HG02852 (cell line): ENCODE results near the gene HPSE2.
"Not testable (repeated sequence)": the region's sequence is repeated elsewhere in the genome, so short reads cannot be mapped to it uniquely, and the experiment has no call there.

Experiments
- ATAC-seq: cut with Tn5 transposase; IDR thresholded peaks from one replicate; pipeline ENCODE4 v1.9.1; 2021; ENCODE audit warnings: mild to moderate bottlenecking, moderate library complexity; ENCODE audit not compliant: unreplicated experiment

The HPSE2 gene

DNA sequence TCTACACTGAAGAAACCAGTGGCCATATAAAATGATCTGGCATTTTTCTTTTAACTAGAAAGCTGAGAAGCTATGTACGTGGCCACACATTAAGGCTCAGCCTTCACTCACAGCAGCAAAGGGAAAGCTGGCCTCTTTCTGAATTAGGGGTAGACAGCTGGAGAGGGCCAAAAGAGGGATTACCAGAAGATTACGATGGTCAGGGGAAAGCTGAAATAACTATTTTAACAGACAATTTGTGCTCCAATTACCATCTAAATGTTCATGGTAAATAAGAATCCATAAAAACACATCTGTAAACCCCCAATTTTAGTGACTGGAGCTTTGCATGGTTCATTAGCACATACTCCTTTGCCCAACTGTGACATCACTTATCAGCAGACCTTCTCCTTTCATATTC, 314.3 kb downstream of the HPSE2 start:
- ATAC-seq: no peak

DNA sequence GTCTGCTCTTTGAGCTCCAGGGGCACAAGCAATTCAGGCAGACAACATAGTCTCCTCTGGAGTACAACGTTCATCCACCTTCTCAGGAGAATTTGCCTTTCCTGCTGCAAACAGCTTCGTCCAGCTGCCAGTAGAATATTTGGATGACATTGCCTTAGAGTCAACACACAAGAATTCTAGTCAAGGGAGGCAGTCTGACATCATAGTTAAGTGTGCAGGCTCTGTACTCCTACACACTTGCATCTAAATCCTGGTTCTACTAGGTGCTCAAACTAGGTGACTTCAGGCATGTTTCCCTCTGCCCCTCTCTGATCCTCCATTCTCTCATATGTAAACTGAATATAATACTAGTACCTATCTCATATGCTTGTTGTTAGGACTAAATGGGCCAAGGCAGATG, 314.8 kb downstream of the HPSE2 start:
- no peak for ATAC-seq

DNA sequence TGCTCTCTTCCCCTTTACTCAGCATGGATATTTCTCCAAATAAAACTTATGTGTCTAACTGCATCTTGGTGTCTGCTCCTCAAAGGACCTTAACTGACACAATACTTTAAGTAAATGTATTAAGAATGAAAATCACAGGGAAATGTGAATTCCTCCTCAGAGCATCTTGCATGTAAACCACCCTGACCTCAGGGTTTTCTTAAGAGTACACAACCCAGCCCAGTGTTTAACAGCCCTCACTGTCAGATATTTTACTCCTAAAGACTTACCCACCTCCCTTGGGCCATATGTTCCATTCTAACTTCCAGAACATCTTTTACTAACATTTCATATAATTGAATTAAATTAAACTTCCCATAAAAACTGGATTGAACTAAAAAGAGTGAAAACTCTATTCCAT, 315.3 kb downstream of the HPSE2 start:
- ATAC-seq: no peak

DNA sequence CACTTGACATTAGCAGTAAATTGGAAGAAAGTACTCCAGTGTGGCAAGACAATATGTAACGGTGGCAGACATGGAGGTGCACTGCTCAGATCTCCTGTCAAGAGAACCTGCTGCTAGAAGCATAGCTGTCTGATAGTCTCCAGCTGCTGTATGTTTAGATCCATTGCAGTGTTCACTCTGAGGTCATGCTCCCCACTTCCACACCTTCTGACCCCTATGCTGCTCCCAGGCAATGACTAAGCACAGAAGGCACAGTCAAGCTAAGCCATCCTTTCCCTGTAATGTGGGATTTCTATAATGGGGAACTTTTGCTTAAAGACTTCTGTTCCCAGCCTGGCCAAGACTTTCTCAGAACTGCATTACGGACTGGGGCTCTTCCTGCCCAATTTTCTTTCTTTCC, 315.8 kb downstream of the HPSE2 start:
- ATAC-seq: no peak

DNA sequence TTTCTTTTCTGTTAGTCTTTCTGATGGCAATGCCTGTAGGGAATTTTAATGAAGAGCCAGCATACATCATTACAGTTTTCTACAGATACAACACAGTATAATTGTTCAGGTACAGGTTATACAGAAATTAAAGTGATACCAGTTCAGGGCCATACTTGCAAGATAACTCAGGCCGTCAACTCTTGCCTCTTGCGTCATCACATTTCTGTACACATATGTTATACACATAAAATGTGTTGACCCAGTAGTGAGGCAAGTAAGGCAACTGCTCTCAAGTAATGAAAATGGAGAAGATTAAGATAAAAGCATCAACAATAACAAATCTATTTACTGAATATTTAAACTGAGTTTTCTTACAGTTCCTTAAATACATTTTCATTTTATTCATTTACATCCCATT, 317.8 kb downstream of the HPSE2 start:
- no peak for ATAC-seq

DNA sequence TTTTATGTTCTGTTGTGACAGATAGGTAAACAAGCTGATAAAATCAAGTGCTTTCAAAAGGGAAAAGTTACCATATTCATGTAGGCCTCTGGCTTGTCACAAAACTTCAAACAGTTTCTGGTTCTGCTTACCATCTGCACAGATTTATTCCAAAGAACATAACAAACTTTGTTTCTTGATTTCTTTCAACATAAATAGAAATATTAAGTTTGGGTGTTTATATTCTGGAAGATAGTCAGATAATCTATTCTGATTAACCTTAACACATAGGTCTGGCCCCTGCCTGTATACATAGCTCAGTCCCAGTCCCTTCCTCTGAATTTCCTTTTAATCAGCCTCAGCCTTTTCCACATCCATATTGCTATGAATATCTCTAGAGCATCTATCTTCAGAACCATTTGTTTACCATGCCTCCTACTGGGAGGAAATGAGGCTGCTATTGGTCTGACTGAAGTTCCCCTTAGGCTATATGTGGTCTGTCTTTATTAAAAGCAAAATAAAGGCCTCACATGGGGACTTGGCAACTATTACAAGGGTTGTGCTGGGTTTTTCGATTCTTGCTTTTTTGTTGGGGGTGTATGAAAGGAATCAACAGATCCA, 319.0 kb downstream of the HPSE2 start:
- ATAC-seq: no peak

DNA sequence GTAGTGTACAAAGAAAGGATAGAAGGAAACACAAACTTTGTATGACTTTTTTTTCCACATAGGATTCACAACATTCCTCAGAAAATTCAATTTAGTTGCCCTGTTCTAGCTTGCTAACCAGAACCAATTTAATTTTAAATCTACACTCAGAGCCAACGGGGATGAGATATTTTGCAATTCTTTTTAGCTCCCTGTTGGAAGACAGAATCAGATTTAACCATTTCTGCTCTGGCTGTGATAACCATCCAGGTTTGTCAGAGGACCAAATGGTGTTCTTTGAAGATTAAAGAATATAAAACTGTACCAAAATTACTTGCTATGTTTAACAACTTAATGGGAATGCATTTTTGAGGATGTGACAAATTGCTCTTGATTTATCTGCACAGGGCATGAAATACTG, 319.7 kb downstream of the HPSE2 start:
- no peak for ATAC-seq

DNA sequence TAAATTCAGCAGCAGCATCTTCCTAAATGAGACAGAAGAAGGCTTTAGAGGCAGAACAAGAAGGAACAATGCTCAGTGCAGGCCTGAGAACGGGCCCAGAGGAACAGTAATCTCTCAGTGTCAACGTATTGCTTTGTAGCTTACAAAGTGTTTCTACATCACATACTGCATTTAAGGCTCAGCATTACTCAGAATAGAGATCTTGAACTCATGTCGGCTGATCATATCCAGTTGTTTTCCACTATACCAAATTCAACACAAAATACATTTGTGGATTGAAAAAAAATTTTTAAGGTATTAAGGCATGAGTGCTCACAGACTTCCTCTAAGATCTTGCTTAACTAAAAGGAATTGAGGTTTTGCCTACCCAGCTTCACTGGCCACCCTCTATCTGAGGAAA, 325.1 kb downstream of the HPSE2 start:
- ATAC-seq: no peak

DNA sequence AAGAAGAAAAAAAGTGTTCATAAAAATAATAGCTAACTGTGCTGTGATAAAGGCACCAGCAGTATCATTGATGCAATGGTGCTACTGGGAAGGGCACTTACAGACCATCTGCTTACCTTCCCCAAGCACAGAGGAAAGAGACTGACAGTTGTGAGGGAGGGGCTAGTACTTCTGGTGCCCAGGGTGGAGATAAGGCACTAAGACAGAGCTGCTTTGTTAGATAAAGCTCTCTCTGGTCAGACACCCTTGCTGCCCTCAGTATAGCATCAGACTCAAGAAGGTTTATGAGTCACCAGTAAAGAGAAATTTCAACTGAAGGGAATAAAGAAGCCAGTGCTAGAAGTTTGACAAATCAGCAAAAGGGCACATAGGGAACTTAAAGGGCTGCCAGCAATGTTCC, 325.6 kb downstream of the HPSE2 start:
- no peak for ATAC-seq

DNA sequence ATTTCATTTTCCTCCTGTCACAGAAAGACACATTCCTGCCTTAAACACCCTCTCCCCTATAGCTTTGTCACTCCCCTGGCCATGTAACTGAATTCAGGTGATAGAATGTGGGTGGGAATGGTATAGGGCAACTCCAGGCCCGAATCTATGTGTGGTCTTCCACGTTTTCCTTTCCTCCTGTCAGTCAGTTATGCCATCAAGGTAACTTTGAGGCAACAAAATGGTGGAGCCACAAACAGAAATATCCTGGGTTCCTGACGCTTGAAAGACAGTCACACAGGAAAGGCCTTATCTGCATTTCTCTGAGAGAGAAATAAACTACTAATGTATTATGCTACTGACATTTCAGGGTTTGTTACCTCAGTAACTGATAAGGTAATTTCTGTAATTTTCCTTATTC, 326.8 kb downstream of the HPSE2 start:
- no peak for ATAC-seq

DNA sequence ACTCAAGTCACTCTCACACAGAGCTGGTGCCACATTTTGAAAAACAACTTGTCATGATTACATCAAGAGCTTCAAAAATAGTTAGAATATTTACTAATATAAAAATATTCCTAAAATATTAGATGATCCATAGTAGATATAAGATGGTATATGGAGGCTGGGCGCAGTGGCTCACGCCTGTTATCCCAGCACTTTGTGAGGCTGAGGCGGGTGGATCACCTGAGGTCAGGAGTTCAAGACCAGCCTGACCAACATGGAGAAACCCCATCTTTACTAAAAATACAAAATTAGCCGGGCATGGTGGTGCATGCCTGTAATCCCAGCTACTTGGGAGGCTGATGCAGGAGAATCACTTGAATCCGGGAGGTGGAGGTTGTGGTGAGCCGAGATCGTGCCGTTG, 327.4 kb downstream of the HPSE2 start:
- not testable (repeated sequence) for ATAC-seq

DNA sequence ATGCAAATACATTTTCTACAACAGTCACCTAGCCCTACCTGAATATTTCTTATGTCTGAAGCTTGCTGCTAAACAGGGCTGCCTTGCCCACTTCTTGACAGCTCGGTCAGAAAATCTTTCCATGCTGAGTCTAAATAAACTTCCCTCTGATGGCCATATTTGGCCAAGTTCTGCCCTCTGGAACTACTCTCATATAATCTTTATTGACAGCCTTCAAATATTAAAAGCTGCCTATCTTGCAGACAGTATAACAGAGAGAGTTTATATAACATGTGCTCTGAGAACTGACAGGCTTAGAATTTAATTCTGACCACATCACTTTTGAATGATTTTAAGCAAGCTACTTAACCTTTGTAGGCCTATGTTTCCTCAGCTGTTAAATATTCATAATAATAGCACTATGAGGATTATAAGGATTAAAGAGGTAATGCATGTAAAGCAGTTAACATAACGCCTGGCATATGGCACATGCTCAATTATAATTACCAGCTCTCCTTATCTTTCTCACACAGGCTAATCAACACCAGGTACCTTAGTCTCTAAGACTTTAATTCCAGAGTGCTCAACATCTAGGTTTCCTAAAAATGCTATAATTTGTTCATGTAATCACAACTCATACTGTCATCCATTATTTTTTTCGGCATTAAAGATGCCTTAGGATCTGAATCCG, 334.1 kb downstream of the HPSE2 start:
- ATAC-seq: no peak

DNA sequence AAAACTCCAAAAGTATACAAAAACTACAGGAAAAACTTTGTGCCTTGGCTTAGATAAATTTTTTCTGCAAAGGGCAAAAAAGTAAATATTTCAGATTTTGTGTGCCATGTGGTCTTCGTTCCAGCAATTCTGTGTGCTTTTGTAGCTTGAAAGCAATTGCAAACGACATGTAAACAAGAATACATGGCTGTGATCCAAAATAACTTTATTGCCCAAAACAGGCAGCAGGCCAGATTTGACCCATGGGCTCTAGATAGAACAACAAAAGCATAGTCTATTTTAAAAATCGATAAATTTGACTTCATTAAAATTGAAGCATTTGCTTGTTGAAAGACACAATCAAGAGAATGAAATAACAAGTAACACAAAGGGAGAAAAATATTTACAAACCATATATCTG, 336.6 kb downstream of the HPSE2 start:
- ATAC-seq: no peak

DNA sequence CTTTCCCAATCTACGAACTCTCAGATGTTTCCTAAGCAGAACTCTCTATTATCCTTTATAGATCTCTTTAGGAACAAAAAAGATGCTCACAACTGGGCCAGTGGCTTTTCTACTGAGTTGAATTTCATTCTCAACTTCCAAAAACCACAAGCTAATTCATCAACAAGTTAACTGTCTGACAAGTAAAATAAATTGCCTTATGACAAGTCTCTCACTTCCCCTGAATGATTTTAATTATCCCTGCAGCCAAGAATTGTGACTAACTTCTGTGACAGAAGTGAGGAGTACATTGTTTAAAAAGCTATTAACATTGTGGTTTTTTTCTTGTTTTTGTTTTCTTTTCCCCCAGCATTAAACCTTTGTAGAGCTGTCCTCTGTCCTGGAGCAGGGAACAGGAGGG, 343.1 kb downstream of the HPSE2 start:
- no peak for ATAC-seq

DNA sequence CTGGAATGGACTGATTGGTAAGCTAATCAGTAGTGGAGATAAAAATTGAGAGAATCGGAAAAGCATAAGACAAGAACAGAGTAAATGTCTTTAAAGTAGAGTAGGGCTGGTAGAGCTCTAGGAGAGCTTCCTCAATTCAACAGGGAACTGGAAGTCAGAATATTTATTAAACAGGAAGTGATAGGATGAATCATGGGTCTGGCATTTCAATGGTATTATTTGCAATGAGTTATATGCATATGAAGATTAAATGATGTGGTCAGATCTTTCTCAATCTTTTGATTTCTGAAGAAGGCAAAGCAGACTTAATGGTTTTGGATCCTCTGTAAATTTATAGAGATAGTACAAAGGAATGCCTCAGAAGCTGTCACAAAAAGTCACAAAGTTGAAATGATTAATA, 349.0 kb downstream of the HPSE2 start:
- ATAC-seq: no peak

DNA sequence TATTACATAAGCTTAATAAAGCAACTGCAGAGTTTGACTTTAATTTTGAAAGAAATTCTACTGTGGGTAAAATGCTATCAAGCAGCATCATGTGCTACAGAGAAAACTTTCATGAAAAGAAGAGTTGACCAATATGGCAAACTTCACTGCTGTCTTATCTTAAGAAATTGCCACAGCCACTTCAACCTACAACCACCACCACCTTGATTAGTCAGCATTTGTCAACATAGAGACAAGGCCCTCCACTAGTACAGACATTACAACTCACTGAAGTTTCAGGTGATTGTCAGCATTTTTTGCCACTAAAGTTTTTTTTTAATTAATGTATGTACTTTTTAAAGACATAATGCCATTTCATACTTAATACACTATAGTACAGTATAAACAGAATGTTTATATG, 350.3 kb downstream of the HPSE2 start:
- no peak for ATAC-seq

DNA sequence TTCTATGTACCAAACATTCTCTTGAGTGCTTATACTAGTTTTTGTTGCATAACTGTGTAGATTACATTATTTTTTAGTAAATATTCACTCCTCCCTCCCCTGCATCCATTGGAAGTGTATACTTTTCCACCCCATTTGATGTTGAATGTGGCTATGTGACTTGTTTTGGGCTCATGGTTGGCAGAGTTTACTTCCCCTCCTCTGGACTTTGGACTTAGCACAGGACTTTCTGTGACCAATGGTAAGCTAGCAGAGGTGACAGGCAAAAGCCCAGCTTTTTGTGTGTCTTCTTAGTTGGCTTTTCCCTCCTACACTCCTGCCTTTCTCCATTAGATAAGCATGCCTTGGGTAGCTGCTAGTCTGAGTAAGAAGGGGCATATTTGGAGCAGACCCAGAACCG, 353.9 kb downstream of the HPSE2 start:
- no peak for ATAC-seq

DNA sequence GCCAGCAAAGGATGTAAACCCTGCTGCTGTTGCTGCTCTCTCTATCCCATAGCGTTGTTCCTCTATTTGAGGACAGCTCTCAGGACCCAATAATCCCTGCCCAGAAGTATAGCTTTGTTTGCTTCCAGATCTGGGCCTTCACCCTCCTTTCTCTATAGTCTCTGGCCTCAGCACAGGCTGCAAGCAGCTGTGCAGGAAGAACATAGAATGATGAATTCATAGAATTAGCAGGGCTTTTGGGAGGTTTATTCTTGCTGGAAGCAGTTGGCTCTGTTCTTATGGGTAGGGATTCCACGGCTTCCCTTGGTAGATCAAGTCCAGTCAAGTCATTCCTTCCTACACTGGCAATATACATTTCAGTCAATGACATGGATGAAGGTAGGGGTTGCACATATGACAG, 354.7 kb downstream of the HPSE2 start:
- no peak for ATAC-seq

DNA sequence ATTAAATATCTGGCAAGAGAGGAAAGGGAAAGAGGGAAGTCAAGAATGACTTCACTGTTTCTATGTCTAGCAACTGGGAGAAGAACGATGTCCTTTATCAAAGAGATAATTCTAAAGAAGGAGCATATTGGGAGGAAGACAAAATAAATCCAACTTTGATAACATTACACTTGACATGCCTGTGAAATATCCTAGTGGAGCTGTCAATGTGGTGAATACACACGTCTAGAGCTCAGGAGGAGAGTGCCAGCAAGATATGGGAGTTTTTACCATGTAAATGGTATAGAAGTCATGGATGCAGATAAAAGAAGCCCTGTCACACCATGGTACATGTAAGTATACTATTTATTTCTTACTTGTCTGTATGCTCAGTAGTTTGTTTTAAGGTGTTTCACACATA, 356.7 kb downstream of the HPSE2 start:
- ATAC-seq: no peak

DNA sequence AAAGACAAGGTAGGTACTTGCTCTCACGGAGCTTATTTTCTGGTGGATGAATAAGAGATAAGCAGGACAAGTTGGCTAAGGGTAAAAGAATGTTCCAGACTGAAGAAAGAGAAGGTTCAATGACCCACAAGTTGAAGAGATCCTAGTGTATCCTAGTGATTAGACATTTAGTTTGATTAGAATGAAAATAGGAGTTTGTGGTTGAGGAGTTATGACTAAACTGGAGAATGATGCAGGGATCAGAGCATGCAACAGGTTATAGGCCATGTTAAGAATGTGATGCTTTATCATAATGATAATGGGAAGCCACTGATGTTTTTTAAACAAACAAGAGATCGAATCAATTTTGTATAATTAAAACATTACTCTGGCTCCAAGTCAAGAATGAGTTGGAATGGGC, 357.2 kb downstream of the HPSE2 start:
- ATAC-seq: no peak

DNA sequence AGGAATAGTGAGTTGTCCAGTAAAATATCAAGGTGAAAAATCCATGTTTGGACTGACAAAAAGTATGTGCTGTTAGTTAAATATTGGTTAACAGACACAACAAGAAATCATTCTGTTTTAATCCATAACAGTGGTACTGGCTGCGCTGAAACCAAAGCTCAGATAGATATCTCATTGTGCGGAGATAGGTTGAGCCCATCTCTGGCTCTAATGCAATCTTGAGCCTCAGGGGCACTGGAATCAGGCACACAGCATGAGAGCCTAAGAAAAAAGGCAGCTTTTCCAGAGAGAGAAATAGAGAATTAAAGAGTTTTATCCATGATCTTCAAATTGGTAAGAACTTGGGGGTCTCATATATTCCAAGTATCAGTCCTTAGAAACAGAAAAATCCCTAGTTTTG, 373.7 kb downstream of the HPSE2 start:
- ATAC-seq: no peak

DNA sequence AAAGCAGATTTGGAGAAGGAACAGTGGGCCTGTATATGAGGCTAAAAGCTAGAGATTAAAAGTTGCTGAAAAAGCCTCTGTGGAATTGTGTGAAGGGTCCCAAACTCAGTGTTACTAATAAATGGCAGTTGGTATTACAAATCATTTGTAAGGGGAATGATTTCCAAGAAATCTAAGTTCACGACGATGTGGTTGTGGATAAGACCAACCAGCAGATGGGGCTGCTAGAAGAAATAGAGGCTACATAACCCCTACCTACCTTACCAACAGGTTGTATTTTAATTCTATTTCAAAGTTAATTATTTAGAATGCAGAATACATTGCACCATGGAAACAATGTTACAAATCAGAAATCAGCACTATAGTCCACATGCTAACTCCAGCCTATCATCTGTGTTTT, 377.1 kb downstream of the HPSE2 start:
- ATAC-seq: no peak
